Naive thymus-derived CD4-positive, alpha-beta T cell (primary cell): ENCODE results near the gene BOLA1. TPM values are rescaled to one million over a fixed set of nuclear protein-coding genes. Genes with fewer than 3 reads are reported as not detected.
A peak's percentile ranks its signal among the peaks of the same experiment; 100 is the strongest.

Experiments used
- ATAC-seq: fragments of 150-1000 bp; cut with Tn5 transposase; 2 replicates; pipeline ENCODE4 v1.10.0; 2021; ENCODE audit warnings: mild to moderate bottlenecking, moderate library complexity
- CTCF ChIA-PET: fragments of 350-600 bp; sonication (Branson Sonifier 250); formaldehyde crosslinking; loops from one replicate; lab custom pipeline; 2021; ENCODE audit warnings: antibody characterized with exemption; lab: Charles Lee
- POLR2A ChIA-PET: fragments of 350-600 bp; sonication (Branson Sonifier 250); formaldehyde crosslinking; loops from one replicate; lab custom pipeline; 2021; ENCODE audit warnings: antibody characterized with exemption, inconsistent platforms; lab: Charles Lee
- DNase-seq, 9 donors: peaks; one replicate each; pipeline versions ENCODE4 v3.0.0 to v3.0.0-alpha.2; 2020 to 2022; ENCODE audit warnings: mixed read lengths in 1 of 9
- H3K27ac ChIP-seq: one replicate; pipeline ENCODE4 v1.7.0; 2013; ENCODE audit warnings: mild to moderate bottlenecking, low read depth, low read length, moderate library complexity
- H3K27me3 ChIP-seq, 2 donors: one replicate each; pipeline ENCODE4 v1.7.0; 2013; ENCODE audit warnings: low read length in 2 of 2, mild to moderate bottlenecking in 2 of 2, moderate library complexity in 2 of 2; ENCODE audit not compliant: control insufficient read depth in 2 of 2, insufficient read depth in 2 of 2
- H3K36me3 ChIP-seq, 3 experiments: 1 replicate in 2 of 3; 2 replicates in 1 of 3; pipeline ENCODE4 v1.7.0; 2013; ENCODE audit warnings: low read length in 3 of 3, mild to moderate bottlenecking in 3 of 3, moderate library complexity in 1 of 3; ENCODE audit not compliant: insufficient read depth in 3 of 3, control insufficient read depth in 2 of 3
- H3K4me1 ChIP-seq, 2 donors: one replicate each; pipeline ENCODE4 v1.7.0; 2013; ENCODE audit warnings: low read length in 2 of 2, mild to moderate bottlenecking in 2 of 2, moderate library complexity in 1 of 2; ENCODE audit not compliant: control insufficient read depth in 2 of 2, insufficient read depth in 2 of 2
- H3K4me3 ChIP-seq: 2 replicates; pipeline ENCODE4 v1.7.0; 2013; ENCODE audit warnings: mild to moderate bottlenecking, low read length
- H3K9me3 ChIP-seq, 3 experiments: 1 replicate in 2 of 3; 2 replicates in 1 of 3; pipeline ENCODE4 v1.7.0; 2013; ENCODE audit warnings: low read length in 3 of 3; ENCODE audit not compliant: control insufficient read depth in 2 of 3
- H3K27ac Mint-ChIP-seq, 9 donors: one replicate each; pipeline ENCODE4 v1.8.0; 2020 to 2022; ENCODE audit warnings: mixed read lengths in 9 of 9, mild to moderate bottlenecking in 8 of 9, moderate library complexity in 5 of 9, inconsistent platforms in 2 of 9
- H3K27me3 Mint-ChIP-seq, 5 donors: one replicate each; pipeline ENCODE4 v1.8.0; 2021 to 2022; ENCODE audit warnings: mixed read lengths in 5 of 5, mild to moderate bottlenecking in 1 of 5
- H3K36me3 Mint-ChIP-seq, 5 donors: one replicate each; pipeline ENCODE4 v1.8.0; 2020 to 2022; ENCODE audit warnings: mixed read lengths in 5 of 5, mild to moderate bottlenecking in 3 of 5, inconsistent platforms in 1 of 5
- H3K4me1 Mint-ChIP-seq, 7 donors: one replicate each; pipeline ENCODE4 v1.8.0; 2020 to 2022; ENCODE audit warnings: mixed read lengths in 7 of 7, mild to moderate bottlenecking in 3 of 7, inconsistent platforms in 1 of 7
- H3K4me3 Mint-ChIP-seq, 10 donors: one replicate each; pipeline ENCODE4 v1.8.0; 2020 to 2022; ENCODE audit warnings: mild to moderate bottlenecking in 10 of 10, mixed read lengths in 10 of 10, moderate library complexity in 6 of 10, inconsistent platforms in 2 of 10
- H3K9me3 Mint-ChIP-seq, 11 donors: one replicate each; pipeline ENCODE4 v1.8.0; 2020 to 2022; ENCODE audit warnings: mixed read lengths in 11 of 11, mild to moderate bottlenecking in 4 of 11, inconsistent platforms in 1 of 11, moderate library complexity in 1 of 11
- intact Hi-C, 2 donors: fragments of 100-400 bp; cut with micrococcal nuclease; formaldehyde crosslinking; loops; one replicate each; pipeline ENCODE4 v1.15.1; 2023
- polyA plus RNA-seq, 2 donors: library from polyadenylated mRNA; unstranded; fragments of 300-500 nt; fragmentation: Illumina TruSeq; gene quantifications; one replicate each; pipeline ENCODE4 v1.2.3, GENCODE V29; 2021
- total RNA-seq, 6 experiments: library from RNA in 5 of 6; stranded (reverse) in 5 of 6; gene quantifications; 1 replicate in 5 of 6; 2 replicates in 1 of 6; pipeline ENCODE4 v1.2.3 and lab custom pipeline; 2021 to 2026

The BOLA1 gene
- total and polyA plus RNA-seq, 7 experiments from 2014 or later = 7.8 to 50.9 (median 26.4) TPM

DNA sequence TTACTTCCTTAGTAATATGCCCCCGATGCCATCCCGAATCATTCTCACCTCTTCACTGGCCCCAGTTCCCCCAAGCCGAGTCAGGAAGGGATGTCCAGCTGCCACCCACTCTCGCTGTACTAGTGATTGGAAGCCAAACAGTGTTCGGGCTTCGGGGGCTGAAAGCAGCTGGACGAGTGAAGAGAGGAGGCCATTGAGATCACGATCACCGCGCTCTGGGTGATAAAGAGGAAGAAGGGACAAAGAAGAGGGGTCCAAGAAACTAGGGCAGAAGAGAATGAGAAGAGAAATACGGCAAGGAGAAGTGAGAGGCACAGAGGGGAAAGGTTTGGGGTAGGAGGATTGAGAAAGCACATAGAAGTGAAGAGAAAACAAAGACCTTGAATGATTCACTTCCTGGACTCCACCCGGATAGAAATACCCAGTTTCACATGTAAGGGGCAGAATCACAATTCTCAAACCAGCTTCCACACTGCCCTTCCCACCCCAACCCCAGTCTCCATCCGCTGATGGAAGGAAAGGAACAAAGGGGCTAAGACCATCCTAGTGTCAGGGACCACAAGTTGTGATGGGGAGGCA lies 31.9 kb downstream of the BOLA1 start:
- intact Hi-C loops = no loop called here
- Mint-ChIP-seq H3K36me3 (peaks cover 0 to 20% (median 4%) of the 10 kb centered on the region in 5 donors), H3K27ac (peak overlapping the region in 2 of 9 donors; percentile 38 to 81), H3K4me3 (peak overlapping the region in 2 of 10 donors; percentile 17 to 67), H3K4me1 (peaks cover 15 to 44% (median 26%) of the 10 kb centered on the region in 7 donors), H3K27me3 (peaks cover 0 to 13% (median 5%) of the 10 kb centered on the region in 5 donors), H3K9me3 (peaks cover 0 to 1% (median 0%) of the 10 kb centered on the region in 11 donors)
- H3K27ac ChIP-seq = no peak overlapping the region
- peaks cover 3 to 7% (median 3%) of the 10 kb centered on the region in 3 experiments for H3K36me3 ChIP-seq
- no peaks in the 10 kb centered on the region for H3K27me3 ChIP-seq
- no peak for ATAC-seq
- no peak for DNase-seq
- H3K4me3 ChIP-seq = no peak overlapping the region
- H3K9me3 ChIP-seq = no peaks in the 10 kb centered on the region
- H3K4me1 ChIP-seq = peaks cover 15 to 16% of the 10 kb centered on the region in 2 donors
- CTCF ChIA-PET = no interaction called here
- POLR2A ChIA-PET = interaction anchor here (8.7 kb wide), 1 partner anchor 43 kb away, joined by 174 read pairs; a partner anchor contains a TSS

DNA sequence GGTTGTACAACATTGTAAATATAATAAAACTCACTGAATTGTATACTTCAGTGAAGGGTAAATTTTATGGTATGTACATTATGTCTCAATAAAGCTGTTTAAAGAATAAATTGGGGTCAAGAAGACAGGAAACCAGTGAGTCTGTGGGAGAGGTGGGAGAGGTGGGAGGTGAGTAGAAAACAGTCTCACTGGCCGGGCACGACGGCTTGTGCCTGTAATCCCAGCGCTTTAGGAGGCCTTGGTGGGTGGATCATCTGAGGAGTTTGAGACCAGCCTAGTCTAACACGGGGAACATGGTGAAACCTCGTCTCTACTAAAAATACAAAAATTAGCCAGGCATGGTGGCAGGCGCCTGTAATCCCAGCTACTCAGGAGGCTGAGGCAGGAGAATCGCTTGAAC lies 33.1 kb downstream of the BOLA1 start:
- peaks cover 6 to 7% of the 10 kb centered on the region in 2 donors for H3K4me1 ChIP-seq
- POLR2A ChIA-PET = interaction anchor here (1.3 to 8.7 kb wide), 2 partner anchors 45 to 51 kb away, joined by 3 to 174 read pairs; a partner anchor contains a TSS
- Mint-ChIP-seq H3K9me3 (no peaks in the 10 kb centered on the region), H3K27me3 (peaks cover 0 to 13% (median 5%) of the 10 kb centered on the region in 5 donors), H3K36me3 (peaks cover 0 to 16% (median 4%) of the 10 kb centered on the region in 5 donors), H3K4me1 (peaks cover 12 to 46% (median 21%) of the 10 kb centered on the region in 7 donors), H3K27ac (no peak overlapping the region), H3K4me3 (no peak overlapping the region)
- ATAC-seq (no peak), DNase-seq (no peak)
- H3K27me3 ChIP-seq = no peaks in the 10 kb centered on the region
- H3K4me3 ChIP-seq = no peak overlapping the region
- no peaks in the 10 kb centered on the region for H3K9me3 ChIP-seq
- intact Hi-C loops = no loop called here
- CTCF ChIA-PET = interaction anchor here (0.8 kb wide), 1 partner anchor 11 kb away, joined by 3 read pairs; no protein-coding TSS in a partner anchor
- peaks cover 0 to 2% (median 0%) of the 10 kb centered on the region in 3 experiments for H3K36me3 ChIP-seq
- H3K27ac ChIP-seq = no peak overlapping the region

- intact Hi-C loops = no loop called here
- ATAC-seq (no peak), DNase-seq (no peak)
- H3K4me1 ChIP-seq = peaks cover 6% of the 10 kb centered on the region in 2 donors
- POLR2A ChIA-PET = interaction anchor here (1.3 to 8.7 kb wide), 2 partner anchors 45 to 51 kb away, joined by 3 to 174 read pairs; a partner anchor contains a TSS
- H3K4me3 Mint-ChIP-seq = no peak overlapping the region
- CTCF ChIA-PET = interaction anchor here (0.8 kb wide), 1 partner anchor 11 kb away, joined by 3 read pairs; no protein-coding TSS in a partner anchor
- no peak overlapping the region for H3K27ac ChIP-seq
- H3K27me3 ChIP-seq = no peaks in the 10 kb centered on the region
- peaks cover 0 to 13% (median 5%) of the 10 kb centered on the region in 5 donors for H3K27me3 Mint-ChIP-seq
- H3K9me3 ChIP-seq = no peaks in the 10 kb centered on the region
- H3K27ac Mint-ChIP-seq = no peak overlapping the region
- H3K4me1 Mint-ChIP-seq = peaks cover 12 to 50% (median 21%) of the 10 kb centered on the region in 7 donors
- H3K9me3 Mint-ChIP-seq = no peaks in the 10 kb centered on the region
- no peak overlapping the region for H3K4me3 ChIP-seq
- no peaks in the 10 kb centered on the region for H3K36me3 ChIP-seq
- H3K36me3 Mint-ChIP-seq = peaks cover 0 to 12% (median 4%) of the 10 kb centered on the region in 5 donors
These were observed 33.8 kb downstream of the BOLA1 start for GRCh38 chr1:149933208-149933607.

DNA sequence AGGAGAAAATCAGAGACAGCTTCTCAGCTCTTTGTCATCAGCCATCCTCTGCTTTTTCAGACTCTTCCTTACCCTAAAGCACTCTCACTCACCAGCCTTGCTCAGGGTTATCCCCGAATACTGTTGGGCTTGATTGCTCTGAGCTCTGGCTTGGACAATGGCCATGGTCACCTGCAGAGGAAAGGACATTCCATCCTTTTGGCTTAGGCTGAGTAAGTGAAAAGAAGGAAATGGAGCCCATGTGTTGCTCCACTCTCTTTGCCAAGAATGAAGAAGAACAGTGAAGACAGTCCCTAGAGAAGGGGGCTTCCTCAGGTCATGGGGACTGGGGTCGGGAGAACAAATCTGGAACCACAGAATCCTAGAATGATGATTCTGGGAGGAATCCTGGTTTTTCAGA lies 35.0 kb downstream of the BOLA1 start:
- Mint-ChIP-seq H3K27me3 (peaks cover 0 to 13% (median 5%) of the 10 kb centered on the region in 5 donors), H3K27ac (no peak overlapping the region), H3K36me3 (peaks cover 0 to 9% (median 0%) of the 10 kb centered on the region in 5 donors), H3K9me3 (no peaks in the 10 kb centered on the region), H3K4me3 (no peak overlapping the region), H3K4me1 (peaks cover under 1 to 45% (median 11%) of the 10 kb centered on the region in 7 donors)
- DNase-seq (no peak), ATAC-seq (no peak)
- intact Hi-C loops = no loop called here
- no peak overlapping the region for H3K4me3 ChIP-seq
- CTCF ChIA-PET = no interaction called here
- H3K27ac ChIP-seq = no peak overlapping the region
- no peaks in the 10 kb centered on the region for H3K9me3 ChIP-seq
- H3K36me3 ChIP-seq = no peaks in the 10 kb centered on the region
- POLR2A ChIA-PET = interaction anchor here (8.7 kb wide), 1 partner anchor 46 kb away, joined by 174 read pairs; a partner anchor contains a TSS
- H3K4me1 ChIP-seq = no peaks in the 10 kb centered on the region
- no peaks in the 10 kb centered on the region for H3K27me3 ChIP-seq

DNA sequence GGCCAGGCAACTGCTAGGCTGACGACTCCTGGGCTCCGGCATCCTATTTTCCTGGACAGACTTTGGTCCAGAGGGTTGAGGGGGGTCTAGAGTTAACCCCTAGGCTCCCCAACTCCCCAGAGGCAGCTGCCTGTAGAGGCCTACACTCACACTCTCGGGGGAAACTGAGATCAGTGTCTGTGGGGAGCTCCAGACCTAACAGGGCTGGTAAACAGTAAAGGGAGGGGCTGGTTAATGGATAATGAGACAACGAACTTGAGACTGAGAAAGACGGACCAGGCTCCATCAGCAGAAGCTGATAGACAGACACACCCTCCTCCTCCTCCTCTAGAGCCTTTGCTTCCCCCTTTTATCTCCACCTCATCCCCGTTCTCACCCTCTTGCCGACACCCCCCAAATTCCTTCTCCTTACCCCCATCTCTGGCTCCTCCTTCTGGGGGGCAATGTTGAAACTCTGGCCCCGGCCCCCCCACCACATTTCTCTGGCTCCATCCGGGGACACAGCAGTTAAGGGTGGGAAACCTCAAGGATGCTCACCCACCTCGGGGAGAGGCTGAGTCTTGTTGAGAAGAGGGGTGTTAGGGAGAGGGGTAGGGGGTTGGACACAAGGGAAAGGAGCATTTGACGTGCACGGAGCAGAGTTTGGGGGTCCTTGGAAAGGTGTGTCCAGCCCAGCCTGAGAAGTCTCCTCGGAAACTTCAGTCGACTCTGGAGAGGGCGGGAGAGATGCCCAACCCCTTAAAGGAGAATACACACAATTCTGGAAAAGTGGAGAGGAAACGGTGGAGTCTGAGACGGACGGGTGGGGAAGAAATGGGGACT lies 37.0 kb downstream of the BOLA1 start, which contains the start of gene MTMR11:
Gene MTMR11, minus strand, starts transcription at position 710 of the 822 bp plus-strand sequence. Its CDS starts 232 bp downstream, at position 478.
- Histone ChIP-seq H3K27me3 (no peaks in the 10 kb centered on the region), H3K4me1 (no peaks in the 10 kb centered on the region), H3K36me3 (no peaks in the 10 kb centered on the region), H3K27ac (no peak within 1 kb of the TSS), H3K9me3 (no peaks in the 10 kb centered on the region), H3K4me3 (no peak within 1 kb of the TSS)
- DNase-seq = no peak
- Mint-ChIP-seq H3K27me3 (peaks cover 0 to 9% (median 2%) of the 10 kb centered on the region in 5 donors), H3K9me3 (no peaks in the 10 kb centered on the region), H3K36me3 (peaks cover 0 to 7% (median 0%) of the 10 kb centered on the region in 5 donors), H3K4me1 (peaks cover 0 to 34% (median 9%) of the 10 kb centered on the region in 7 donors), H3K27ac (peak within 1 kb of the TSS in 4 of 9 donors; percentile 23 to 75 (median 28)), H3K4me3 (peak within 1 kb of the TSS in 1 of 10 donors; percentile 70)
- POLR2A ChIA-PET = interaction anchor here (8.7 kb wide), 1 partner anchor 49 kb away, joined by 174 read pairs; a partner anchor contains a TSS
- CTCF ChIA-PET = no interaction called here
- intact Hi-C loops = no loop called here
- ATAC-seq = no peak

DNA sequence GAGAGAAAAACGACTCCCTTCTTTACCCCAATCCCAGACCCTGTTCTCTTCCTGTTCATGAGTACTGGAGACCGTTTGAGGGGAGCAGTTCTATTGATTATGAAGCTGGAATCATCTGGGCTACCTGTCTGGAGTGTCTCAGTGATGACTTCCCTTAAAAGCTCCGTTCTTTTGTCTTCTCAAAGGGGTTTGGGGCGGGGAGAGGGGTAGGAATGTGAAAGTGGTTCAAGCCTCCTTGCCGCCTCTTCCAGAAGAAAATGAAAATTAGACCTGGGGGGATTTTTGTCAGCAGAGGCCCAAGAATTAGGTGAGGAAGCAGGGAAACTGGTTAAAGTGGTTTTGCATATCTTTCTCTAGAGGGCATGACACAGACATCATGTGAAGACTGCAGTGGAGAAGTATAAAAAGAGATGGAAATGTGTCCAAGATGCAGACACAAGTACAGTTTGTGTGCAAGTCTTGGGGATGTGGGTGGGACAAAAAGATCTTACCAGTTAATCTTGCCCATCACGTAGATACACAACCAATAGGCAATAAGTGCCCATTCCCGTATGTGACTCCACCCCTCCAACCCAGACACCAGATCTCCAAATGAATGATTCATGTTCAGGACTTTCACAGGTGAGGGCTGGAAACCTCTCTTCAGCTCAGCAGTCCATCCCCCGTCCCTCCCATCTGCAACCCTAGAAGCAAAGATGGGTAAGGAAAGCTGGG lies 37.8 kb downstream of the BOLA1 start:
- no peaks in the 10 kb centered on the region for H3K36me3 ChIP-seq
- no peaks in the 10 kb centered on the region for H3K27me3 ChIP-seq
- no peak overlapping the region for H3K4me3 ChIP-seq
- CTCF ChIA-PET = no interaction called here
- intact Hi-C loops = loop anchor here in 1 of 2 donors (1.0 kb wide), 1 partner anchor 10 kb away; the partner anchor contains the start of gene SF3B4
- H3K4me3 Mint-ChIP-seq = peak overlapping the region in 1 of 10 donors; percentile 56
- ATAC-seq = no peak
- peaks cover 0 to 2% (median 0%) of the 10 kb centered on the region in 5 donors for H3K27me3 Mint-ChIP-seq
- H3K27ac ChIP-seq = no peak overlapping the region
- H3K4me1 ChIP-seq = no peaks in the 10 kb centered on the region
- no peak for DNase-seq
- peak overlapping the region in 3 of 9 donors; percentile 23 to 75 (median 23) for H3K27ac Mint-ChIP-seq
- peaks cover 0 to 2% (median 0%) of the 10 kb centered on the region in 5 donors for H3K36me3 Mint-ChIP-seq
- peaks cover 0 to 27% (median 7%) of the 10 kb centered on the region in 7 donors for H3K4me1 Mint-ChIP-seq
- POLR2A ChIA-PET = interaction anchor here (0.9 to 1.2 kb wide), 3 partner anchors 9 to 20 kb away, joined by 3 to 7 read pairs (median 4); partner anchors contain the start of genes SF3B4 and SV2A
- H3K9me3 ChIP-seq = no peaks in the 10 kb centered on the region
- no peaks in the 10 kb centered on the region for H3K9me3 Mint-ChIP-seq
